Omental fat pad (tissue), 4 donors: ENCODE results near the gene ZNF652. TPM values are rescaled to one million over a fixed set of nuclear protein-coding genes. Genes with fewer than 3 reads are reported as not detected.

ENCODE experiments used
- ATAC-seq: fragments of 150-250 bp; one replicate; pipeline ENCODE4 v1.9.1; 2016; ENCODE audit warnings: mild to moderate bottlenecking, moderate library complexity; ENCODE audit not compliant: low FRiP score
- DNase-seq: peaks from one replicate; pipeline ENCODE4 v3.0.0-alpha.2; 2019; ENCODE audit warnings: low spot score
- CTCF ChIP-seq, 3 donors: fragments of 450-650 bp; IDR thresholded peaks; one replicate each; pipeline ENCODE4 v1.5.1; 2016 to 2017; ENCODE audit warnings: antibody characterized with exemption in 3 of 3, mild to moderate bottlenecking in 3 of 3, moderate library complexity in 2 of 3
- total RNA-seq, 4 donors: library from RNA; depleted of rRNA; stranded (reverse); fragments of >200 nt; gene quantifications; one replicate each; pipeline ENCODE4 v1.1.0, GENCODE V29; 2016

Gene ZNF652
- total RNA-seq, 4 donors from 2014 or later = 22.9 to 50.0 (median 31.0) TPM

- no peak for ATAC-seq
- TF ChIP-seq CTCF (IDR thresholded peaks at IDR 0.05) = no peak
- DNase-seq = no peak
Observed at GRCh38 chr17:49338883-49339282, 23.2 kb downstream of the ZNF652 start.

GRCh38 chr17:49337884-49338283 is 24.2 kb downstream of the ZNF652 start:
- ATAC-seq (no peak), DNase-seq (no peak)
- no peak for TF ChIP-seq CTCF (IDR thresholded peaks at IDR 0.05)

GRCh38 chr17:49334744-49335512 is 27.1 kb downstream of the ZNF652 start:
- DNase-seq (no peak), ATAC-seq (no peak)
- TF ChIP-seq CTCF (IDR thresholded peaks at IDR 0.05) = no peak

- no peak for TF ChIP-seq CTCF (IDR thresholded peaks at IDR 0.05)
- DNase-seq (no peak), ATAC-seq (no peak)
Observed at GRCh38 chr17:49333804-49334203, 28.2 kb downstream of the ZNF652 start.

GRCh38 chr17:49327835-49328784 is 33.9 kb downstream of the ZNF652 start:
- no peak for ATAC-seq
- no peak for TF ChIP-seq CTCF (IDR thresholded peaks at IDR 0.05)
- no peak for DNase-seq

GRCh38 chr17:49325980-49326379 is 36.1 kb downstream of the ZNF652 start:
- ATAC-seq (no peak), DNase-seq (no peak)
- TF ChIP-seq CTCF (IDR thresholded peaks at IDR 0.05) = no peak
